ENCODE data around the gene WDR1.
"Not testable (repeated sequence)": the region's sequence is repeated elsewhere in the genome, so short reads cannot be mapped to it uniquely, and the experiment has no call there.

The WDR1 gene

GRCh38 chr4:10130178-10130888 lies 13.7 kb upstream of the WDR1 start:
- no peaks in the 10 kb centered on the region for H3K27me3 ChIP-seq
- TF ChIP-seq CTCF (IDR thresholded peaks at IDR 0.05) = no peak
- H3K36me3 ChIP-seq = no peaks in the 10 kb centered on the region
- no peaks in the 10 kb centered on the region for H3K4me1 ChIP-seq (ENCODE audit: control insufficient read depth in 1 of 2, insufficient read depth in 1 of 2, low read depth in 1 of 2, low read length in 1 of 2)
- H3K4me3 ChIP-seq (ENCODE audit: low read depth in 1 of 2, low read length in 1 of 2) = no peak overlapping the region
- no peaks in the 10 kb centered on the region for H3K9me3 ChIP-seq
- no peak overlapping the region for H3K27ac ChIP-seq

GRCh38 chr4:10129196-10130177 lies 12.9 kb upstream of the WDR1 start:
- H3K36me3 ChIP-seq = no peaks in the 10 kb centered on the region
- no peak for TF ChIP-seq CTCF (IDR thresholded peaks at IDR 0.05)
- no peaks in the 10 kb centered on the region for H3K9me3 ChIP-seq
- H3K4me3 ChIP-seq (ENCODE audit: low read depth in 1 of 2, low read length in 1 of 2) = no peak overlapping the region
- no peaks in the 10 kb centered on the region for H3K4me1 ChIP-seq (ENCODE audit: control insufficient read depth in 1 of 2, insufficient read depth in 1 of 2, low read depth in 1 of 2, low read length in 1 of 2)
- H3K27me3 ChIP-seq = no peaks in the 10 kb centered on the region
- H3K27ac ChIP-seq = no peak overlapping the region

- Histone ChIP-seq H3K27ac (no peak overlapping the region), H3K4me1 (ENCODE audit: control insufficient read depth in 1 of 2, insufficient read depth in 1 of 2, low read depth in 1 of 2, low read length in 1 of 2) (peaks cover 0 to 3% of the 10 kb centered on the region in 2 experiments), H3K4me3 (ENCODE audit: low read depth in 1 of 2, low read length in 1 of 2) (no peak overlapping the region), H3K9me3 (no peaks in the 10 kb centered on the region), H3K36me3 (no peaks in the 10 kb centered on the region), H3K27me3 (no peaks in the 10 kb centered on the region)
- TF ChIP-seq CTCF (IDR thresholded peaks at IDR 0.05) = no peak
These were observed 12.2 kb upstream of the WDR1 start for GRCh38 chr4:10128761-10129160.

GRCh38 chr4:10127531-10127930 lies 10.9 kb upstream of the WDR1 start:
- not testable (repeated sequence) for H3K4me3 ChIP-seq (ENCODE audit: low read depth in 1 of 2, low read length in 1 of 2); H3K27ac ChIP-seq; H3K9me3 ChIP-seq; H3K36me3 ChIP-seq; H3K27me3 ChIP-seq
- peaks cover 0 to 15% of the 10 kb centered on the region in 2 experiments for H3K4me1 ChIP-seq (ENCODE audit: control insufficient read depth in 1 of 2, insufficient read depth in 1 of 2, low read depth in 1 of 2, low read length in 1 of 2)

- Histone ChIP-seq H3K9me3 (no peaks in the 10 kb centered on the region), H3K27me3 (no peaks in the 10 kb centered on the region), H3K4me3 (ENCODE audit: low read depth in 1 of 2, low read length in 1 of 2) (no peak overlapping the region), H3K36me3 (no peaks in the 10 kb centered on the region), H3K27ac (peak overlapping the region; percentile 12), H3K4me1 (ENCODE audit: control insufficient read depth in 1 of 2, insufficient read depth in 1 of 2, low read depth in 1 of 2, low read length in 1 of 2) (peaks cover 0 to 27% of the 10 kb centered on the region in 2 experiments)
- TF ChIP-seq CTCF (IDR thresholded peaks at IDR 0.05) = no peak
These were observed 7.8 kb upstream of the WDR1 start for GRCh38 chr4:10124167-10124930.
